GM23338 (cell line): ENCODE measurements around the gene NT5C2.

Experiments
- EZH2 ChIP-seq: fragments of 200-600 bp; sonication (generic); IDR thresholded peaks from one replicate; pipeline ENCODE4 v1.8.0; 2017; ENCODE audit warnings: antibody characterized with exemption, mild to moderate bottlenecking, low read depth; ENCODE audit not compliant: unreplicated experiment
- POLR2AphosphoS5 ChIP-seq: IDR thresholded peaks from 2 replicates; pipeline ENCODE4 v1.6.1; 2016; ENCODE audit warnings: antibody characterized with exemption, low read depth
- ZNF114 ChIP-seq: fragments of 250-450 bp; sonication (Bioruptor Pico); IDR thresholded peaks from 2 replicates; pipeline ENCODE4 v1.5.0; 2020; ENCODE audit warnings: mild to moderate bottlenecking, moderate library complexity
- TF ChIP-seq, protein P1 (sequence below), 2 experiments: fragments of 200-600 bp in 1 of 2; sonication (generic) in 1 of 2; conservative IDR thresholded peaks; 2 replicates each; pipeline versions ENCODE4 v1.5.1 to v1.6.1; 2016 to 2017; ENCODE audit warnings: antibody characterized with exemption in 2 of 2, low read depth in 2 of 2, mild to moderate bottlenecking in 2 of 2, moderate library complexity in 1 of 2
- TF ChIP-seq, protein P2 (sequence below): IDR thresholded peaks from one replicate; pipeline ENCODE4 v1.6.1; 2018; ENCODE audit warnings: antibody characterized with exemption; ENCODE audit not compliant: unreplicated experiment

GRCh38 chr10:103125323-103126267 lies 67.5 kb downstream of the NT5C2 start:
- TF ChIP-seq, protein P1, sequence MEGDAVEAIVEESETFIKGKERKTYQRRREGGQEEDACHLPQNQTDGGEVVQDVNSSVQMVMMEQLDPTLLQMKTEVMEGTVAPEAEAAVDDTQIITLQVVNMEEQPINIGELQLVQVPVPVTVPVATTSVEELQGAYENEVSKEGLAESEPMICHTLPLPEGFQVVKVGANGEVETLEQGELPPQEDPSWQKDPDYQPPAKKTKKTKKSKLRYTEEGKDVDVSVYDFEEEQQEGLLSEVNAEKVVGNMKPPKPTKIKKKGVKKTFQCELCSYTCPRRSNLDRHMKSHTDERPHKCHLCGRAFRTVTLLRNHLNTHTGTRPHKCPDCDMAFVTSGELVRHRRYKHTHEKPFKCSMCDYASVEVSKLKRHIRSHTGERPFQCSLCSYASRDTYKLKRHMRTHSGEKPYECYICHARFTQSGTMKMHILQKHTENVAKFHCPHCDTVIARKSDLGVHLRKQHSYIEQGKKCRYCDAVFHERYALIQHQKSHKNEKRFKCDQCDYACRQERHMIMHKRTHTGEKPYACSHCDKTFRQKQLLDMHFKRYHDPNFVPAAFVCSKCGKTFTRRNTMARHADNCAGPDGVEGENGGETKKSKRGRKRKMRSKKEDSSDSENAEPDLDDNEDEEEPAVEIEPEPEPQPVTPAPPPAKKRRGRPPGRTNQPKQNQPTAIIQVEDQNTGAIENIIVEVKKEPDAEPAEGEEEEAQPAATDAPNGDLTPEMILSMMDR (conservative IDR thresholded peaks at IDR 0.05; ENCODE audit: low read depth in 2 of 2): no peak
- TF ChIP-seq POLR2AphosphoS5: no peak
- TF ChIP-seq EZH2: no peak
- TF ChIP-seq, protein P2, sequence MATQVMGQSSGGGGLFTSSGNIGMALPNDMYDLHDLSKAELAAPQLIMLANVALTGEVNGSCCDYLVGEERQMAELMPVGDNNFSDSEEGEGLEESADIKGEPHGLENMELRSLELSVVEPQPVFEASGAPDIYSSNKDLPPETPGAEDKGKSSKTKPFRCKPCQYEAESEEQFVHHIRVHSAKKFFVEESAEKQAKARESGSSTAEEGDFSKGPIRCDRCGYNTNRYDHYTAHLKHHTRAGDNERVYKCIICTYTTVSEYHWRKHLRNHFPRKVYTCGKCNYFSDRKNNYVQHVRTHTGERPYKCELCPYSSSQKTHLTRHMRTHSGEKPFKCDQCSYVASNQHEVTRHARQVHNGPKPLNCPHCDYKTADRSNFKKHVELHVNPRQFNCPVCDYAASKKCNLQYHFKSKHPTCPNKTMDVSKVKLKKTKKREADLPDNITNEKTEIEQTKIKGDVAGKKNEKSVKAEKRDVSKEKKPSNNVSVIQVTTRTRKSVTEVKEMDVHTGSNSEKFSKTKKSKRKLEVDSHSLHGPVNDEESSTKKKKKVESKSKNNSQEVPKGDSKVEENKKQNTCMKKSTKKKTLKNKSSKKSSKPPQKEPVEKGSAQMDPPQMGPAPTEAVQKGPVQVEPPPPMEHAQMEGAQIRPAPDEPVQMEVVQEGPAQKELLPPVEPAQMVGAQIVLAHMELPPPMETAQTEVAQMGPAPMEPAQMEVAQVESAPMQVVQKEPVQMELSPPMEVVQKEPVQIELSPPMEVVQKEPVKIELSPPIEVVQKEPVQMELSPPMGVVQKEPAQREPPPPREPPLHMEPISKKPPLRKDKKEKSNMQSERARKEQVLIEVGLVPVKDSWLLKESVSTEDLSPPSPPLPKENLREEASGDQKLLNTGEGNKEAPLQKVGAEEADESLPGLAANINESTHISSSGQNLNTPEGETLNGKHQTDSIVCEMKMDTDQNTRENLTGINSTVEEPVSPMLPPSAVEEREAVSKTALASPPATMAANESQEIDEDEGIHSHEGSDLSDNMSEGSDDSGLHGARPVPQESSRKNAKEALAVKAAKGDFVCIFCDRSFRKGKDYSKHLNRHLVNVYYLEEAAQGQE: no peak
- no peak for TF ChIP-seq ZNF114 (CRISPR knock-in tag)
